Measurements from ENCODE around the gene GPR15LG. TPM values are rescaled to one million over a fixed set of nuclear protein-coding genes. Genes with fewer than 3 reads are reported as not detected.
"Not testable (repeated sequence)": the region's sequence is repeated elsewhere in the genome, so short reads cannot be mapped to it uniquely, and the experiment has no call there.

GPR15LG gene
- polyA plus RNA-seq, 1 experiment = not detected

DNA sequence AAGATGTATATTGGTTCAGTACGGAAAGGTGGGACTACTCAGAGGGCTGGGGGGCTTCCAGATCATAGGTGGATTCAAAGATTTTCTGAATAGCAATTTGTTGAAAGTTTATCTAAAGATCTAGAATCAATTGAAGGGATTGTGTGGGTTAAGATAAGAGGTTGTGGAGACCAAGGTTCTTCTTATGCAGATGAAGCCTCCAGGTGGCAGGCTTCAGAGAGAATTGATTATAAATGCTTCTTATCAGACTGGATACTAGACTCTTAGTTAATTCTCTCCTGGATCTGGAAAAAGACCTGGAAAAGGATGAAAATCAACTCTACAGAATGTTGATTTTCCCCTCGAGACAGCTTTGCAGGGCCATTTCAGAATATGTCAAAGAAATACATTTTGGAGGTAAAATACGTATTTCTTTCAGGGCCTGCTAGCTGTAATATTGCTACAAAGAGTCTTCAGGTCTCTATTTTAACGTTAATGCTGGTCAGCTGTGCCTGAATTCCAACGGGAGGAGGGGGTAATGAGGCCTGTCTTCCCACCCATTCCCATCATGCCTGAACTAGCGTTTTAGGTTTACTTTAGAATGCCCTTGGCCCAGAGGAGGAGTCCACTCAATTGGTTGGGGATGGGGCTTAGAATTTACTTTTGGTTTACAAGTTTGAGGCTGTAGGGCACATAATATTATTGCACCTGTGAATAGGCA, 12.8 kb upstream of the GPR15LG start:
- TF ChIP-seq, protein P1, sequence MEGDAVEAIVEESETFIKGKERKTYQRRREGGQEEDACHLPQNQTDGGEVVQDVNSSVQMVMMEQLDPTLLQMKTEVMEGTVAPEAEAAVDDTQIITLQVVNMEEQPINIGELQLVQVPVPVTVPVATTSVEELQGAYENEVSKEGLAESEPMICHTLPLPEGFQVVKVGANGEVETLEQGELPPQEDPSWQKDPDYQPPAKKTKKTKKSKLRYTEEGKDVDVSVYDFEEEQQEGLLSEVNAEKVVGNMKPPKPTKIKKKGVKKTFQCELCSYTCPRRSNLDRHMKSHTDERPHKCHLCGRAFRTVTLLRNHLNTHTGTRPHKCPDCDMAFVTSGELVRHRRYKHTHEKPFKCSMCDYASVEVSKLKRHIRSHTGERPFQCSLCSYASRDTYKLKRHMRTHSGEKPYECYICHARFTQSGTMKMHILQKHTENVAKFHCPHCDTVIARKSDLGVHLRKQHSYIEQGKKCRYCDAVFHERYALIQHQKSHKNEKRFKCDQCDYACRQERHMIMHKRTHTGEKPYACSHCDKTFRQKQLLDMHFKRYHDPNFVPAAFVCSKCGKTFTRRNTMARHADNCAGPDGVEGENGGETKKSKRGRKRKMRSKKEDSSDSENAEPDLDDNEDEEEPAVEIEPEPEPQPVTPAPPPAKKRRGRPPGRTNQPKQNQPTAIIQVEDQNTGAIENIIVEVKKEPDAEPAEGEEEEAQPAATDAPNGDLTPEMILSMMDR (IDR thresholded peaks at IDR 0.05; ENCODE audit: low read depth, low read length) = no peak
- Histone ChIP-seq H3K27me3 (ENCODE audit: control insufficient read depth, insufficient read depth, low read length) (peaks cover 3% of the 10 kb centered on the region), H3K4me3 (ENCODE audit: low read depth, low read length) (no peak overlapping the region), H3K27ac (ENCODE audit: low read depth, low read length) (no peak overlapping the region), H3K9me3 (ENCODE audit: control insufficient read depth, insufficient read depth, low read length) (no peaks in the 10 kb centered on the region)
- ChIA-PET POLR2A (no interaction called here), CTCF (interaction anchor here (1.2 to 3.4 kb wide), 2 partner anchors 12 to 376 kb away, joined by 4 to 19 read pairs; no protein-coding TSS in a partner anchor)
- no peak for DNase-seq (ENCODE audit: low read depth, low spot score)

DNA sequence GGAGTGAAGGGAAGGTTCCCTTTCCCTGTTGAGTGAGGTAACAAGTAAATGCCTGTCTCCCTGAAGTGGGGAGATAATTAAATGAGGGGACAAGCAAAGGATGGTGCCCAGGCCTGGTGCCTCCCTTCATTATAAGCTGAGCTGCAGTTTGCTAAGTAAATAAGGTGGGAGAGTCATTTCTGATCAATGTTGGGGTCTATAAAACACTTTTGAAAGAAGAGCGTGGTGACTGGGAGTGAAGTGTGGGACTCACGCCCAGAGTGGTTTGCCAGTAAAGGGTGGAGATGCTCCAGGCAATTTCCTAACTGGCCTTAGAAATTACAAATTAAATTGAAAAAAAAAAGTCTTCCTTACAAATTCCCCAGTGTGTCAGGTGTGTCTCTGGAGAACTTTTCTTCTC, 9.6 kb upstream of the GPR15LG start:
- H3K4me3 ChIP-seq (ENCODE audit: low read depth, low read length) = no peak overlapping the region
- TF ChIP-seq, protein P1 (IDR thresholded peaks at IDR 0.05; ENCODE audit: low read depth, low read length) = no peak
- CTCF ChIA-PET = interaction anchor here (1.7 kb wide), 1 partner anchor 16 kb away, joined by 4 read pairs; no protein-coding TSS in a partner anchor
- H3K27ac ChIP-seq (ENCODE audit: low read depth, low read length) = no peak overlapping the region
- H3K9me3 ChIP-seq (ENCODE audit: control insufficient read depth, insufficient read depth, low read length) = no peaks in the 10 kb centered on the region
- no peak for DNase-seq (ENCODE audit: low read depth, low spot score)
- H3K27me3 ChIP-seq (ENCODE audit: control insufficient read depth, insufficient read depth, low read length) = peaks cover 3% of the 10 kb centered on the region
- POLR2A ChIA-PET = no interaction called here

DNA sequence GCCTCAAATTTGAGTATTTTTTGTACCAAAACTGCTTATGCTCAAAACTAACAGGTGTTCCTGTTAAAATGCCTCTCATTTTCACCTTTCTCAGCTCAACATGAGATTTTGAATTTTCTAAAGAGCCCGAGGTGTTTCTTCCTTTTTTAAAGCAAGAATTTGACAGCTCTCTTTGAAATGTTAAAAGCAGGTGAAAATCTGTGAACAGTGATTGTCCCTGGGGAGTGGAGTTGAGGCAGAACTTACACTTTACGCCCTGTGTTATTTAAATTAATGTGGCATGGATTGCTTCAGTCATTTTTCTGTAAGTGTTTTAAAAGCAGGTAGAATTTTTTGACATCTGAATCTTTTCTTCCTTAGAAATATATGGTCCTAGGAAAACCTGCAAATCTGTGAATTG, 9.2 kb upstream of the GPR15LG start:
- no peak overlapping the region for H3K27ac ChIP-seq (ENCODE audit: low read depth, low read length)
- ChIA-PET POLR2A (no interaction called here), CTCF (interaction anchor here (1.7 kb wide), 1 partner anchor 16 kb away, joined by 4 read pairs; no protein-coding TSS in a partner anchor)
- DNase-seq (ENCODE audit: low read depth, low spot score) = no peak
- H3K9me3 ChIP-seq (ENCODE audit: control insufficient read depth, insufficient read depth, low read length) = no peaks in the 10 kb centered on the region
- peaks cover 3% of the 10 kb centered on the region for H3K27me3 ChIP-seq (ENCODE audit: control insufficient read depth, insufficient read depth, low read length)
- TF ChIP-seq, protein P1 (IDR thresholded peaks at IDR 0.05; ENCODE audit: low read depth, low read length) = no peak
- no peak overlapping the region for H3K4me3 ChIP-seq (ENCODE audit: low read depth, low read length)

DNA sequence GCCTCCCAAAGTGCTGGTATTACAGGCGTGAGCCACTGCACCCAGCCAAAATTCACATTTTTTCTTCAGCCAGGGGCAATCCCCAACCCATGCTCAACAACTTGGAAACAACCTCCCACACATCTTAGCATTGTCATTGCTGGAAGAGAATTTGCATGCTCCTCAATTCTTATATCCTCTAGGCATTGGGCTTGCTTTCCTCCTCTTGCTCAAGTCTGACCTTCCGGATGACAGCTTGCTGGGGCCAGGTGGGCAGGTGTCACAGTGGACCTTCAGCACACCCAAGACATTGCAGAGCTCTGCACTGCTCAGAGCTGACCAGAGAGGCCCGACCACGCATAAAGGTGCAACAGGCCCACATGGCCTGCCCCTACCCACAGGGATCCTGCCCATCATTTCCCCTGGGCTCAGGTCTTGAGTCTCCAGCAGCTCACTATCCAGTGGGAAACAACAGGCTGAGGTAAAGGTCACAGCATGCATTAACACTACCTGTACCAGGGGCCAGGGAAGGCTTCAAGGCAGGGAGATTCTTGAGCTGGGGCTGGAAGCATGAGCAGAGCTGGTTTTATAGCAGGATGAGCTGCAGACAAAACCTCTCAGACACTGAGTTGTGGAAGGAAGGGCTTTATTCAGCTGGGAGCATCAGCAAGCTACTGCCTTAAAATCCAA, 6.8 kb upstream of the GPR15LG start:
- ChIA-PET POLR2A (no interaction called here), CTCF (no interaction called here)
- Histone ChIP-seq H3K9me3 (ENCODE audit: control insufficient read depth, insufficient read depth, low read length) (no peaks in the 10 kb centered on the region), H3K27me3 (ENCODE audit: control insufficient read depth, insufficient read depth, low read length) (peaks cover 3% of the 10 kb centered on the region), H3K27ac (ENCODE audit: low read depth, low read length) (no peak overlapping the region), H3K4me3 (ENCODE audit: low read depth, low read length) (no peak overlapping the region)
- no peak for DNase-seq (ENCODE audit: low read depth, low spot score)
- TF ChIP-seq, protein P1 (IDR thresholded peaks at IDR 0.05; ENCODE audit: low read depth, low read length) = no peak

DNA sequence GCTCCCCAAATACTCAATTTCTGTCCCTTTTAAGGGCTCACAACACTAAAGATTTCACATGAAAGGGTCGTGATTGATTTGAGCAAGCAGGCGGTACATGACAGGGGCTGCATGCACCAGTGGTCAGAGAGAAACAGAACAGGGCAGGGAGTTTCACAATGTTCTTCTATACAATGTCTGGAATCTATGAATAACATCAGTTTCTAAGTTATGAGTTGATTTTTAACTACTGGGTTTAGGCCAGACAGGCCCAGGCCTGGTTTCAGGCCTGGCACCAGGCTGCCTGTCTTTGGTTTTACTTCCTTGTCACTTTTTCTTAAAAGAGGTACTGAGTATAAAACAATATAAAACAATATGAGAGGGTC, 6.3 kb upstream of the GPR15LG start:
- POLR2A ChIA-PET; H3K9me3 ChIP-seq (ENCODE audit: control insufficient read depth, insufficient read depth, low read length); H3K27me3 ChIP-seq (ENCODE audit: control insufficient read depth, insufficient read depth, low read length); H3K4me3 ChIP-seq (ENCODE audit: low read depth, low read length); DNase-seq (ENCODE audit: low read depth, low spot score); H3K27ac ChIP-seq (ENCODE audit: low read depth, low read length); CTCF ChIA-PET: not testable (repeated sequence)

DNA sequence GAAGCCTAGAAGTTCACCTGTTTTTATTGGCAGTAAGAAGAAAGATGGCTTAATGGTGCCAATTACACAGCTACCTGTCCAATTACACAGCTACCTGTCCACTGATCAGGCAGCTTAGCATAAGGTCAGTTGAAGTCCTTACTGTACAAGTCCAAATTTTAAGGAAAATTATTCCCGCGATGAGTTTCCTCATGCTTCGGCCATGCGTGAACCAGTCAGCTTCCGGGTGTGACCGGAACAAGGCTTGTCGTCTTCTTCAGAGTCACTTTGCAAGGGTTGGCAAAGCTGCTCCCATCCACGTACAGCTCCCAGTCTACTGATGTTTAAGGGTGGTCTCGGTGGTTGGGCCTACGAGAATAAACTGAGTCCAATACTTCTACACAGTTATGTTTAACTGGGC, 5.2 kb upstream of the GPR15LG start:
- H3K4me3 ChIP-seq (ENCODE audit: low read depth, low read length); H3K27me3 ChIP-seq (ENCODE audit: control insufficient read depth, insufficient read depth, low read length); H3K27ac ChIP-seq (ENCODE audit: low read depth, low read length); H3K9me3 ChIP-seq (ENCODE audit: control insufficient read depth, insufficient read depth, low read length); DNase-seq (ENCODE audit: low read depth, low spot score); POLR2A ChIA-PET: not testable (repeated sequence)
- CTCF ChIA-PET = interaction anchor here (0.6 kb wide), 1 partner anchor 52 kb away, joined by 3 read pairs; no protein-coding TSS in a partner anchor

DNA sequence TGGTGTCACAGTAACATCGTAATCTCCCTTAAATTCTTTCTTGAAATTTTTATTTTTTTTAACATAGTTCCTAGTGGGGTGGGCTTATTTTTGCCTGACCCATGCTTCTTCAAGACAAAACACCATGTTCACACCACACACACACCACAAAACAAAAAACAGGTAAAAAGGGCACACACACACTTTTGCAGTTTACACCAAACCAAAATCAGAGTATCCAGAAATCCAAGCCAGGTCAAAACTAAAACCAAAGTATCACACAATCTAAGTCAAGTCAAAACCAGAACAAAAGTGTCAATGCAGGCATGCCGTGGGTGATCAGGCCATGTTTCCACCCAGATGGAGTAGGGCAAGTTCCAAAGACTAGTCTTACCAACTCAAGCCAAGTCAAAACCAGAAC, 2.4 kb upstream of the GPR15LG start:
- H3K27ac ChIP-seq (ENCODE audit: low read depth, low read length); DNase-seq (ENCODE audit: low read depth, low spot score); H3K27me3 ChIP-seq (ENCODE audit: control insufficient read depth, insufficient read depth, low read length); CTCF ChIA-PET; POLR2A ChIA-PET; H3K9me3 ChIP-seq (ENCODE audit: control insufficient read depth, insufficient read depth, low read length); H3K4me3 ChIP-seq (ENCODE audit: low read depth, low read length): not testable (repeated sequence)

DNA sequence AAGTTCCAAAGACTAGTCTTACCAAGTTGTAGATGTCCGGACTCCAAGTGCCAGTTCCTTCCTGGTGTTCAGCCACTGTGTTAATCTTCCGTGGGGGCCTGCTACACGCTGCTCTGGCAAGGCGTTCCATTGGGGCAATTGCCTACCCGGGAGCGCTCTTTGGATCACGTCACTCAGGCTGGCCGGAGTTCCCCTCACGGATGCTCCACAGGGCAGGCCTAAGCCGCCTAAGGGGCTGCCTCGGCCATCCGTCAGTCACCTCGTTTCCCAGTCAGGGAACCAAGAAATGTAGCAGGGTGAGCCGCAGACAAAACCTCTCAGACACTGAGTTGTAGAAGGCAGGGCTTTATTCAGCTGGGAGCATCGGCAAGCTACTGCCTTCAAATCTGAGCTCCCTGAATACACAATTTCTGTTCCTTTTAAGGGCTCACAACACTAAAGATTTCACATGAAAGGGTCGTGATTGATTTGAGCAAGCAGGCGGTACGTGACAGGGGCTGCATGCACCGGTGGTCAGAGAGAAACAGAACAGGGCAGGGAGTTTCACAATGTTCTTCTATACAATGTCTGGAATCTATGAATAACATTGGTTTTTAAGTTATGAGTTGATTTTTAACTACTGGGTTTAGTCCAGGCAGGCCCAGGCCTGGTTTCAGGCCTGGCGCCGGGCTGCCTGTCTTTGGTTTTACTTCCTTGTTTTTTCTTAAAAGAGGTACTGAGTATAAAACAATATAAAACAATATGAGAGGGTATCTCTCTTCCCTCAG, 1.7 kb upstream of the GPR15LG start:
- H3K9me3 ChIP-seq (ENCODE audit: control insufficient read depth, insufficient read depth, low read length); H3K27ac ChIP-seq (ENCODE audit: low read depth, low read length); H3K4me3 ChIP-seq (ENCODE audit: low read depth, low read length); CTCF ChIA-PET; DNase-seq (ENCODE audit: low read depth, low spot score); H3K27me3 ChIP-seq (ENCODE audit: control insufficient read depth, insufficient read depth, low read length); POLR2A ChIA-PET: not testable (repeated sequence)
